ENCODE data around the gene LSR.
"Not testable (repeated sequence)": the region's sequence is repeated elsewhere in the genome, so short reads cannot be mapped to it uniquely, and the experiment has no call there.

LSR gene

GRCh38 chr19:35217649-35217990 is 31.2 kb upstream of the LSR start:
- ChIA-PET CTCF (interaction anchor here (0.8 to 2.7 kb wide), 3 partner anchors 76 to 150 kb away, joined by 3 to 8 read pairs (median 4); no protein-coding TSS in a partner anchor), POLR2A (no interaction called here)
- TF ChIP-seq CTCF (tag by site-specific recombination; IDR thresholded peaks at IDR 0.05) (no peak), GLI4 (tag by site-specific recombination; IDR thresholded peaks at IDR 0.05) (no peak), ZNF529 (tag by site-specific recombination; IDR thresholded peaks at IDR 0.05; ENCODE audit: insufficient replicate concordance) (no peak), ZNF629 (tag by site-specific recombination; IDR thresholded peaks at IDR 0.05) (no peak), ZFP69B (tag by site-specific recombination; IDR thresholded peaks at IDR 0.05) (no peak), HOXC10 (CRISPR knock-in tag; IDR thresholded peaks at IDR 0.05) (no peak)

GRCh38 chr19:35219008-35219407 is 29.8 kb upstream of the LSR start:
- ChIA-PET CTCF (interaction anchor here (0.7 to 2.7 kb wide), 4 partner anchors 38 to 91 kb away, joined by 3 to 8 read pairs (median 3); partner anchors contain the start of gene FXYD5), POLR2A (interaction anchor here (2.2 kb wide), 1 partner anchor 46 kb away, joined by 7 read pairs; no protein-coding TSS in a partner anchor)
- TF ChIP-seq RBAK (tag by site-specific recombination; IDR thresholded peaks at IDR 0.05) (peak; percentile 94), ZNF624 (tag by site-specific recombination; IDR thresholded peaks at IDR 0.05) (no peak)
- peaks cover 5% of the 10 kb centered on the region for H3K4me1 ChIP-seq (ENCODE audit: control insufficient read depth, insufficient read depth, low read length)
- no peak overlapping the region for H3K4me3 ChIP-seq (ENCODE audit: low read depth, low read length)
- H3K27ac ChIP-seq (ENCODE audit: extremely low read depth, low read depth, low read length): no peak overlapping the region
- H3K36me3 ChIP-seq (ENCODE audit: control insufficient read depth in 2 of 2, insufficient read depth in 1 of 2, low read length in 2 of 2): no peaks in the 10 kb centered on the region
- H3K9me3 ChIP-seq (ENCODE audit: control insufficient read depth, insufficient read depth, low read depth, low read length): peaks cover 5% of the 10 kb centered on the region

More at GRCh38 chr19:35217649-35217990, 31.2 kb upstream of the LSR start:
- no peaks in the 10 kb centered on the region for H3K36me3 ChIP-seq (ENCODE audit: control insufficient read depth in 2 of 2, insufficient read depth in 1 of 2, low read length in 2 of 2)
- H3K9me3 ChIP-seq (ENCODE audit: control insufficient read depth, insufficient read depth, low read depth, low read length): peaks cover 5% of the 10 kb centered on the region
- H3K4me1 ChIP-seq (ENCODE audit: control insufficient read depth, insufficient read depth, low read length): peaks cover 10% of the 10 kb centered on the region
- H3K4me3 ChIP-seq (ENCODE audit: low read depth, low read length): no peak overlapping the region
- no peak overlapping the region for H3K27ac ChIP-seq (ENCODE audit: extremely low read depth, low read depth, low read length)

GRCh38 chr19:35220315-35220921 is 28.4 kb upstream of the LSR start:
- ChIA-PET POLR2A (interaction anchor here (2.2 kb wide), 1 partner anchor 44 kb away, joined by 7 read pairs; no protein-coding TSS in a partner anchor), CTCF (interaction anchor here (0.5 to 2.7 kb wide), 7 partner anchors 22 to 307 kb away, joined by 3 to 8 read pairs (median 3); no protein-coding TSS in a partner anchor)
- Histone ChIP-seq H3K27ac (ENCODE audit: extremely low read depth, low read depth, low read length) (no peak overlapping the region), H3K4me3 (ENCODE audit: low read depth, low read length) (no peak overlapping the region), H3K4me1 (ENCODE audit: control insufficient read depth, insufficient read depth, low read length) (no peaks in the 10 kb centered on the region), H3K9me3 (ENCODE audit: control insufficient read depth, insufficient read depth, low read depth, low read length) (peaks cover 5% of the 10 kb centered on the region), H3K36me3 (ENCODE audit: control insufficient read depth in 2 of 2, insufficient read depth in 1 of 2, low read length in 2 of 2) (no peaks in the 10 kb centered on the region)
- TF ChIP-seq ZNF76 (tag by site-specific recombination; IDR thresholded peaks at IDR 0.05; ENCODE audit: borderline replicate concordance, low read depth): no peak
- TF ChIP-seq GLIS1 (tag by site-specific recombination; IDR thresholded peaks at IDR 0.05): peak; percentile 26; the same call in 1 of the 2 replicates

- H3K9me3 ChIP-seq (ENCODE audit: control insufficient read depth, insufficient read depth, low read depth, low read length); H3K4me3 ChIP-seq (ENCODE audit: low read depth, low read length); H3K27ac ChIP-seq (ENCODE audit: extremely low read depth, low read depth, low read length); H3K4me1 ChIP-seq (ENCODE audit: control insufficient read depth, insufficient read depth, low read length); H3K36me3 ChIP-seq (ENCODE audit: control insufficient read depth in 2 of 2, insufficient read depth in 1 of 2, low read length in 2 of 2); POLR2A ChIA-PET: not testable (repeated sequence)
- 0 out of 2 replicates have a peak, but pooled peaks have one; percentile 19 for TF ChIP-seq ZNF280C (tag by site-specific recombination; IDR thresholded peaks at IDR 0.05)
- CTCF ChIA-PET: interaction anchor here (0.5 to 1.5 kb wide), 6 partner anchors 22 to 308 kb away, joined by 3 to 5 read pairs (median 3); no protein-coding TSS in a partner anchor
These were observed 27.7 kb upstream of the LSR start for GRCh38 chr19:35220973-35221590.
